Measurements from ENCODE around the gene ELF3.
A peak's percentile ranks its signal among the peaks of the same experiment; 100 is the strongest.

The ELF3 gene

GRCh38 chr1:202007805-202008489, 2.4 kb upstream of the ELF3 start:
- peak; percentile 63 for DNase-seq (ENCODE audit: low read depth, low spot score)
- Histone ChIP-seq H3K4me1 (ENCODE audit: control insufficient read depth, insufficient read depth, low read length) (peaks cover 10% of the 10 kb centered on the region; the same call in 1 of the 2 replicates), H3K27ac (ENCODE audit: low read length) (no peak overlapping the region), H3K36me3 (ENCODE audit: control insufficient read depth, insufficient read depth, low read length) (peaks cover 10% of the 10 kb centered on the region), H3K27me3 (ENCODE audit: control insufficient read depth, insufficient read depth, low read length) (no peaks in the 10 kb centered on the region), H3K9me3 (ENCODE audit: control insufficient read depth, insufficient read depth, low read length) (no peaks in the 10 kb centered on the region), H3K4me3 (ENCODE audit: low read length) (no peak overlapping the region)
- WGBS (ENCODE audit: insufficient coverage, insufficient read length), result no CpG with 5 or more reads among the region's 11 CpGs

GRCh38 chr1:202009326-202010179, 834 bp upstream of the ELF3 start:
- H3K27me3 ChIP-seq (ENCODE audit: control insufficient read depth, insufficient read depth, low read length), result no peaks in the 10 kb centered on the region
- WGBS (ENCODE audit: insufficient coverage, insufficient read length), result no CpG with 5 or more reads among the region's 11 CpGs
- H3K4me1 ChIP-seq (ENCODE audit: control insufficient read depth, insufficient read depth, low read length), result peaks cover 10% of the 10 kb centered on the region; the same call in 1 of the 2 replicates
- no peaks in the 10 kb centered on the region for H3K9me3 ChIP-seq (ENCODE audit: control insufficient read depth, insufficient read depth, low read length)
- peak; percentile 77 for DNase-seq (ENCODE audit: low read depth, low spot score)
- H3K4me3 ChIP-seq (ENCODE audit: low read length), result 0 out of 2 replicates have a peak overlapping the region, but pooled peaks have one; percentile 3
- peaks cover 6% of the 10 kb centered on the region; the same call in 1 of the 2 replicates for H3K36me3 ChIP-seq (ENCODE audit: control insufficient read depth, insufficient read depth, low read length)
- no peak overlapping the region for H3K27ac ChIP-seq (ENCODE audit: low read length)

DNA sequence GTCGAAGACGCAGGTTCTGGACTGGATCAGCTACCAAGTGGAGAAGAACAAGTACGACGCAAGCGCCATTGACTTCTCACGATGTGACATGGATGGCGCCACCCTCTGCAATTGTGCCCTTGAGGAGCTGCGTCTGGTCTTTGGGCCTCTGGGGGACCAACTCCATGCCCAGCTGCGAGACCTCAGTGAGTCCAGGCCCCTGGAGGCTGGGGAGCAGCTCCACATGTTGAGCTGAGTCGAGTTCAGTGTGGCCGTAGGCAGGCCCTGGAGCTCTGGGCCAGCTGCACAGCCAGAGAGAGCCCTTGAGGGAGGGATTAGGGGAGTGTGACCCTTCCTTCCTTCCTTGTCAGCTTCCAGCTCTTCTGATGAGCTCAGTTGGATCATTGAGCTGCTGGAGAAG, 1.6 kb downstream of the ELF3 start:
- no peak for DNase-seq (ENCODE audit: low read depth, low spot score)
- Histone ChIP-seq H3K27me3 (ENCODE audit: control insufficient read depth, insufficient read depth, low read length) (no peaks in the 10 kb centered on the region), H3K27ac (ENCODE audit: low read length) (no peak overlapping the region), H3K4me3 (ENCODE audit: low read length) (no peak overlapping the region), H3K9me3 (ENCODE audit: control insufficient read depth, insufficient read depth, low read length) (no peaks in the 10 kb centered on the region), H3K36me3 (ENCODE audit: control insufficient read depth, insufficient read depth, low read length) (peaks cover 3% of the 10 kb centered on the region; the same call in 1 of the 2 replicates), H3K4me1 (ENCODE audit: control insufficient read depth, insufficient read depth, low read length) (peaks cover 10% of the 10 kb centered on the region; the same call in 1 of the 2 replicates)
- no CpG with 5 or more reads among the region's 11 CpGs for WGBS (ENCODE audit: insufficient coverage, insufficient read length)

DNA sequence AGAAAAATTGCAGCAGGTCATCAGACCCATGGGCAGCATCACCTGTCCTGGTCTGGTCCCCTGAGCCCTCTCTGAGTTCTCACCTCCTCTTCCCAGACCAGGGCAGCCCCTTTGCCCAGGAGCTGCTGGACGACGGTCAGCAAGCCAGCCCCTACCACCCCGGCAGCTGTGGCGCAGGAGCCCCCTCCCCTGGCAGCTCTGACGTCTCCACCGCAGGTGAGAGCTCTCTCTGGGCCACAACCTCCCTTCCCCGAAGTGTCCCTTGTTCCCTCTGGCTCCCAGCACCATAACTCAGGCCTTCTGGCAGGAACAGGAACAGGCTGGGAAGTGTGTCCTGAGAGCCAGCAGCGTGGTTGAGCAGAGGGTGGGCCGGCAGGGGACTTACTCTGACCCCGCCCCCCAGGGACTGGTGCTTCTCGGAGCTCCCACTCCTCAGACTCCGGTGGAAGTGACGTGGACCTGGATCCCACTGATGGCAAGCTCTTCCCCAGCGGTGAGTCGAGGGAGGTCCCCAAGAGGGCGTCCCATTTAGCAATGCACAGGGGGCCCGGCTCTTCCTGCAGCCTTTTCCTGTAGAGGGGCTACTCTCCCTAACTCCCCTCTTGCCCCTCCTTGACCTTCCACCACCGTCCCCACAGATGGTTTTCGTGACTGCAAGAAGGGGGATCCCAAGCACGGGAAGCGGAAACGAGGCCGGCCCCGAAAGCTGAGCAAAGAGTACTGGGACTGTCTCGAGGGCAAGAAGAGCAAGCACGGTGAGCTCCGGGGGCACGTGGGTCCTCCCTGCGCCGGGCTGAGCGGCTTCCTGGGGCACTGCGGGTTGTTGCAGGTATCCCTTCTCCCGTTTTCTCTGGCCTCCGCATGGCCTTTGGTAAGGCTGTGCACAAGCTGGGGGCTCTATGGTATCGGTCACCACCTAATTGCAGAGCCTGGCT, 2.4 kb downstream of the ELF3 start:
- no peak overlapping the region for H3K27ac ChIP-seq (ENCODE audit: low read length)
- H3K4me3 ChIP-seq (ENCODE audit: low read length), result no peak overlapping the region
- no CpG with 5 or more reads among the region's 35 CpGs for WGBS (ENCODE audit: insufficient coverage, insufficient read length)

DNA sequence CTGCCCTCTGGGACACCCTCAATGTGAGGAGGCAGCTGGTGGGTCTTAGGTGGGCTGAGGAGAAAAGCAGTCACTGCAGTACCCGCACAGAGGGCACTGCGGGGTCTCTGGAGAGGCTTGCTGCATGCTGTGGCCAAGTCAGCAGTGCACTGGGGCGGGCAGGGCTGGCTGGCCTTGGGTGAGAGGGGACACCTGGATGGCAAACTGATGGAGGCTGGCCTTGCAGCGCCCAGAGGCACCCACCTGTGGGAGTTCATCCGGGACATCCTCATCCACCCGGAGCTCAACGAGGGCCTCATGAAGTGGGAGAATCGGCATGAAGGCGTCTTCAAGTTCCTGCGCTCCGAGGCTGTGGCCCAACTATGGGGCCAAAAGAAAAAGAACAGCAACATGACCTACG, 3.2 kb downstream of the ELF3 start:
- DNase-seq (ENCODE audit: low read depth, low spot score), result no peak
- H3K27ac ChIP-seq (ENCODE audit: low read length), result no peak overlapping the region
- peaks cover 3% of the 10 kb centered on the region; the same call in 1 of the 2 replicates for H3K36me3 ChIP-seq (ENCODE audit: control insufficient read depth, insufficient read depth, low read length)
- H3K27me3 ChIP-seq (ENCODE audit: control insufficient read depth, insufficient read depth, low read length), result no peaks in the 10 kb centered on the region
- WGBS (ENCODE audit: insufficient coverage, insufficient read length), result no CpG with 5 or more reads among the region's 12 CpGs
- no peak overlapping the region for H3K4me3 ChIP-seq (ENCODE audit: low read length)
- no peaks in the 10 kb centered on the region for H3K9me3 ChIP-seq (ENCODE audit: control insufficient read depth, insufficient read depth, low read length)
- H3K4me1 ChIP-seq (ENCODE audit: control insufficient read depth, insufficient read depth, low read length), result peaks cover 15% of the 10 kb centered on the region

More for the DNA sequence above, 2.4 kb downstream of the ELF3 start:
- Histone ChIP-seq H3K9me3 (ENCODE audit: control insufficient read depth, insufficient read depth, low read length) (no peaks in the 10 kb centered on the region), H3K4me1 (ENCODE audit: control insufficient read depth, insufficient read depth, low read length) (peaks cover 8% of the 10 kb centered on the region), H3K36me3 (ENCODE audit: control insufficient read depth, insufficient read depth, low read length) (peaks cover 3% of the 10 kb centered on the region; the same call in 1 of the 2 replicates), H3K27me3 (ENCODE audit: control insufficient read depth, insufficient read depth, low read length) (no peaks in the 10 kb centered on the region)
- no peak for DNase-seq (ENCODE audit: low read depth, low spot score)

DNA sequence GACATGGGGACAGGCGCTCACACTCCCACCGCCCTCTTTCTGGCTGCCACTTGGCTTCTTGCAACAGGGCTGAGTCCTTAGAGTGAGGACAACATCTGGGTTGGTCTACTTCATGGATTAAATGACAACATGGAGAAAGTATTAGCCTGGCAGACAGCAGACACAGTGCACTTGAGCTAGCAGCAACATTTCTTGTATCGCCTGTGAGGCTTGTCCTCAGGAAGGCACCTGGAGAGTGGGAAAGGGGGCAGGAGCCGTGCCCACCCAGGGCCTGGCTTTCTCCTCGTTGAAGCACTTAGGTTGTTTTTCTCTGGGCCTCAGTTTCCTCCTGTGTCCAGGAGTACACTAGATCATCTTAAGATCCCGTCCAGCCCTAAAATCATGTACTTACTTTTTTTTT, 3.7 kb downstream of the ELF3 start:
- Histone ChIP-seq H3K27me3 (ENCODE audit: control insufficient read depth, insufficient read depth, low read length) (no peaks in the 10 kb centered on the region), H3K4me3 (ENCODE audit: low read length) (no peak overlapping the region), H3K4me1 (ENCODE audit: control insufficient read depth, insufficient read depth, low read length) (peaks cover 15% of the 10 kb centered on the region), H3K36me3 (ENCODE audit: control insufficient read depth, insufficient read depth, low read length) (peaks cover 3% of the 10 kb centered on the region; the same call in 1 of the 2 replicates), H3K27ac (ENCODE audit: low read length) (no peak overlapping the region), H3K9me3 (ENCODE audit: control insufficient read depth, insufficient read depth, low read length) (no peaks in the 10 kb centered on the region)
- no peak for DNase-seq (ENCODE audit: low read depth, low spot score)
- WGBS (ENCODE audit: insufficient coverage, insufficient read length), result no CpG with 5 or more reads among the region's 6 CpGs

- WGBS (ENCODE audit: insufficient coverage, insufficient read length), result no CpG with 5 or more reads among the region's 17 CpGs
- DNase-seq (ENCODE audit: low read depth, low spot score), result no peak
Measured at GRCh38 chr1:202014915-202015661, 4.7 kb downstream of the ELF3 start.

GRCh38 chr1:202015662-202015937, 5.2 kb downstream of the ELF3 start:
- no peak overlapping the region for H3K4me3 ChIP-seq (ENCODE audit: low read length)
- H3K36me3 ChIP-seq (ENCODE audit: control insufficient read depth, insufficient read depth, low read length), result peaks cover 3% of the 10 kb centered on the region; the same call in 1 of the 2 replicates
- no CpG with 5 or more reads among the region's 3 CpGs for WGBS (ENCODE audit: insufficient coverage, insufficient read length)
- H3K4me1 ChIP-seq (ENCODE audit: control insufficient read depth, insufficient read depth, low read length), result peaks cover 8% of the 10 kb centered on the region
- H3K27ac ChIP-seq (ENCODE audit: low read length), result no peak overlapping the region
- H3K27me3 ChIP-seq (ENCODE audit: control insufficient read depth, insufficient read depth, low read length), result no peaks in the 10 kb centered on the region
- no peaks in the 10 kb centered on the region for H3K9me3 ChIP-seq (ENCODE audit: control insufficient read depth, insufficient read depth, low read length)
- no peak for DNase-seq (ENCODE audit: low read depth, low spot score)

More at GRCh38 chr1:202014915-202015661, 4.7 kb downstream of the ELF3 start:
- Histone ChIP-seq H3K36me3 (ENCODE audit: control insufficient read depth, insufficient read depth, low read length) (peaks cover 3% of the 10 kb centered on the region; the same call in 1 of the 2 replicates), H3K4me1 (ENCODE audit: control insufficient read depth, insufficient read depth, low read length) (peaks cover 9% of the 10 kb centered on the region), H3K27ac (ENCODE audit: low read length) (no peak overlapping the region), H3K9me3 (ENCODE audit: control insufficient read depth, insufficient read depth, low read length) (no peaks in the 10 kb centered on the region), H3K4me3 (ENCODE audit: low read length) (no peak overlapping the region), H3K27me3 (ENCODE audit: control insufficient read depth, insufficient read depth, low read length) (no peaks in the 10 kb centered on the region)

- Histone ChIP-seq H3K27ac (ENCODE audit: low read length) (no peak overlapping the region), H3K4me3 (ENCODE audit: low read length) (no peak overlapping the region)
- WGBS (ENCODE audit: insufficient coverage, insufficient read length), result no CpG with 5 or more reads among the region's 9 CpGs
Measured at GRCh38 chr1:202016022-202016810, 5.8 kb downstream of the ELF3 start.

More at GRCh38 chr1:202016022-202016810, 5.8 kb downstream of the ELF3 start:
- Histone ChIP-seq H3K4me1 (ENCODE audit: control insufficient read depth, insufficient read depth, low read length) (peaks cover 8% of the 10 kb centered on the region), H3K9me3 (ENCODE audit: control insufficient read depth, insufficient read depth, low read length) (no peaks in the 10 kb centered on the region), H3K27me3 (ENCODE audit: control insufficient read depth, insufficient read depth, low read length) (no peaks in the 10 kb centered on the region), H3K36me3 (ENCODE audit: control insufficient read depth, insufficient read depth, low read length) (peaks cover 3% of the 10 kb centered on the region; the same call in 1 of the 2 replicates)
- no peak for DNase-seq (ENCODE audit: low read depth, low spot score)
